ENCODE data around the gene RHOT2.

RHOT2 gene

GRCh38 chr16:706189-707061 lies 38.5 kb downstream of the RHOT2 start:
- intact Hi-C loops (cut with DNase I): no loop called here
- peak in 13 of 42 donors; percentile 38 to 78 (median 59) for DNase-seq

GRCh38 chr16:707062-707538 lies 39.2 kb downstream of the RHOT2 start:
- intact Hi-C loops (cut with DNase I): no loop called here
- peak in 1 of 42 donors; percentile 12 for DNase-seq

GRCh38 chr16:708019-708418 lies 40.1 kb downstream of the RHOT2 start:
- no peak for DNase-seq
- intact Hi-C loops (cut with DNase I): no loop called here

GRCh38 chr16:708959-709358 lies 41.0 kb downstream of the RHOT2 start:
- intact Hi-C loops (cut with DNase I): no loop called here
- no peak for DNase-seq

GRCh38 chr16:709566-710499 lies 41.9 kb downstream of the RHOT2 start:
- peak; percentile 82 to 97 (median 92) for DNase-seq
- intact Hi-C loops (cut with DNase I): loop anchor here (5.0 kb wide), 1 partner anchor 77 kb away; the partner anchor contains the start of genes CHTF18 and RPUSD1

GRCh38 chr16:710500-711075 lies 42.7 kb downstream of the RHOT2 start:
- intact Hi-C loops (cut with DNase I): loop anchor here (5.0 kb wide), 1 partner anchor 77 kb away; the partner anchor contains the start of genes CHTF18 and RPUSD1
- DNase-seq: no peak

- no peak for DNase-seq
- intact Hi-C loops (cut with DNase I): loop anchor here (5.0 kb wide), 1 partner anchor 76 kb away; the partner anchor contains the start of genes CHTF18 and RPUSD1
Measured at GRCh38 chr16:711084-711483, 43.2 kb downstream of the RHOT2 start.

GRCh38 chr16:711548-712320 lies 43.8 kb downstream of the RHOT2 start:
- peak in 40 of 42 donors; percentile 67 to 93 (median 82) for DNase-seq
- intact Hi-C loops (cut with DNase I): loop anchor here (5.0 kb wide), 1 partner anchor 76 kb away; the partner anchor contains the start of genes CHTF18 and RPUSD1

- DNase-seq: peak in 3 of 42 donors; percentile 49 to 70 (median 62)
- intact Hi-C loops (cut with DNase I): loop anchor here (5.0 kb wide), 1 partner anchor 75 kb away; the partner anchor contains the start of genes CHTF18 and RPUSD1
Measured at GRCh38 chr16:712740-713250, 44.9 kb downstream of the RHOT2 start.

GRCh38 chr16:714079-714478 lies 46.1 kb downstream of the RHOT2 start:
- intact Hi-C loops (cut with DNase I): loop anchor here (5.0 kb wide), 1 partner anchor 73 kb away; the partner anchor contains the start of genes CHTF18 and RPUSD1
- DNase-seq: no peak

GRCh38 chr16:714558-715476 lies 46.9 kb downstream of the RHOT2 start, which contains the start of gene METRN:
TSS of gene METRN (plus strand) at chr16:715118. CDS start at chr16:715290, 172 bp downstream.
- DNase-seq: peak; percentile 77 to 97 (median 94)
- intact Hi-C loops (cut with DNase I): loop anchor here (5.0 kb wide), 1 partner anchor 72 kb away; the partner anchor contains the start of genes CHTF18 and RPUSD1

- intact Hi-C loops (cut with DNase I): no loop called here
- DNase-seq: peak in 4 of 42 donors; percentile 53 to 66 (median 58)
Measured at GRCh38 chr16:715477-716199, 47.7 kb downstream of the RHOT2 start.

- intact Hi-C loops (cut with DNase I): no loop called here
- DNase-seq: peak; percentile 84 to 97 (median 93)
Measured at GRCh38 chr16:716200-716568, 48.3 kb downstream of the RHOT2 start.

- intact Hi-C loops (cut with DNase I): no loop called here
- no peak for DNase-seq
Measured at GRCh38 chr16:716768-717325, 48.9 kb downstream of the RHOT2 start.

GRCh38 chr16:717450-718245 lies 49.7 kb downstream of the RHOT2 start:
- DNase-seq: peak in 7 of 42 donors; percentile 26 to 72 (median 64)
- intact Hi-C loops (cut with DNase I): no loop called here
